22Rv1 (cell line): Measurements from ENCODE around the gene ZG16B.

ENCODE experiments used
- CTCF ChIP-seq: fragments of 450-650 bp; IDR thresholded peaks from 2 replicates; pipeline ENCODE4 v1.5.1; 2017; ENCODE audit warnings: mild to moderate bottlenecking
- ZFX ChIP-seq: fragments of 450-650 bp; IDR thresholded peaks from 2 replicates; pipeline ENCODE4 v1.6.1; 2017; ENCODE audit warnings: antibody characterized with exemption, borderline replicate concordance

- TF ChIP-seq CTCF (no peak), ZFX (no peak)
These were observed 30.8 kb upstream of the ZG16B start for GRCh38 chr16:2799205-2799858.
